ENCODE measurements around the gene SLC6A2.
"Not testable (repeated sequence)": the region's sequence is repeated elsewhere in the genome, so short reads cannot be mapped to it uniquely, and the experiment has no call there.

SLC6A2 gene

DNA sequence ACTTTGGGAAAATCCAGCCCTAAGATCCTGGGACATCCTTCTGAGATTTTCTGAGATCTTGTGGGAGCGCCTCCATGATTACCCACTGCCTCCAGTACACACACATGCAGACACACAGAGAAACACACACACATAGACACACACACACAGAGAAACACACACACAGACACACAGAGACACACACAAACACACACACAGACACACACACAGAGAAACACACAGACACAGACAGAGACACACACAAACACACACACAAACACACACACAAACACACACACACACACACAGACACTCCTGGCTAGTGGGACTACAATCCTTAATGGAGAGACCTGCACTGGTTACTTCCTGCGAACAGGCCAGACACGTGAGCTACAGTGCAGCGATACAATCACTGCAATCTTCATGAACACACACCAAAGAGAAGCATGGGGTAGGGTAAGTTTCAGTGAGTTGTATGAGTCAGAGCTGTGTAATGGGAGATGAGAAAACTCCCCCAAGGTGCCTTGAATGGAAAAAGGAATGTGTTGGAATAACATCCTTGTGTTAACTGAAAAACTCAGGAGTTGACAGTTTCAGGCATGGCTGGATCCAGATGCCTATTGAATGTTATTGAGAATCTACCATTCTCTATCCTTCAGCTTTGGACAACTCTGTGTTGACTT lies 79.5 kb downstream of the SLC6A2 start:
- DNase-seq (ENCODE audit: extremely low read depth, low read depth), result no peak
- TF ChIP-seq, protein P1, sequence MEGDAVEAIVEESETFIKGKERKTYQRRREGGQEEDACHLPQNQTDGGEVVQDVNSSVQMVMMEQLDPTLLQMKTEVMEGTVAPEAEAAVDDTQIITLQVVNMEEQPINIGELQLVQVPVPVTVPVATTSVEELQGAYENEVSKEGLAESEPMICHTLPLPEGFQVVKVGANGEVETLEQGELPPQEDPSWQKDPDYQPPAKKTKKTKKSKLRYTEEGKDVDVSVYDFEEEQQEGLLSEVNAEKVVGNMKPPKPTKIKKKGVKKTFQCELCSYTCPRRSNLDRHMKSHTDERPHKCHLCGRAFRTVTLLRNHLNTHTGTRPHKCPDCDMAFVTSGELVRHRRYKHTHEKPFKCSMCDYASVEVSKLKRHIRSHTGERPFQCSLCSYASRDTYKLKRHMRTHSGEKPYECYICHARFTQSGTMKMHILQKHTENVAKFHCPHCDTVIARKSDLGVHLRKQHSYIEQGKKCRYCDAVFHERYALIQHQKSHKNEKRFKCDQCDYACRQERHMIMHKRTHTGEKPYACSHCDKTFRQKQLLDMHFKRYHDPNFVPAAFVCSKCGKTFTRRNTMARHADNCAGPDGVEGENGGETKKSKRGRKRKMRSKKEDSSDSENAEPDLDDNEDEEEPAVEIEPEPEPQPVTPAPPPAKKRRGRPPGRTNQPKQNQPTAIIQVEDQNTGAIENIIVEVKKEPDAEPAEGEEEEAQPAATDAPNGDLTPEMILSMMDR (IDR thresholded peaks at IDR 0.05; ENCODE audit: low read depth, low read length, missing control alignments), result no peak
- H3K4me3 ChIP-seq (replicated peaks; ENCODE audit: low read depth, low read length), result no peak overlapping the region

DNA sequence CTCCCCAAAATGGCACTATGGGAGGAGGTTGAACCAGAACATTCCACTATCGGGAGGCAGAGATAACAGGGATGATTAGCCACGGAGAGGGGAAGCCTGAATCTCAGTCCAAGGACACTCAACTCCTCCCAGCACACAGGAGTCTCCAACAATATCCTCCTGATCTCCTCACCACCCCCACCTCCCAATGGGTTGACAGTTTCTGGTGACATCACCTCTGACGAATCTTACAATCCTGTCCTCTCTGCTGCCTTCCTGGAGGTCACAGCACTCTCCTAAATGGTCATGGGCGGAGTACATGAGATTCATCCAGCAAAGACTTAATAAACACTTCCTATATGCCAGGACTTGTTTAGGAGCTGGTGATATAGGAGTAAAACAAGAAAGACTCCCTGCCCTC lies 80.9 kb downstream of the SLC6A2 start:
- no peak overlapping the region for H3K4me3 ChIP-seq (replicated peaks; ENCODE audit: low read depth, low read length)
- no peak for DNase-seq (ENCODE audit: extremely low read depth, low read depth)

DNA sequence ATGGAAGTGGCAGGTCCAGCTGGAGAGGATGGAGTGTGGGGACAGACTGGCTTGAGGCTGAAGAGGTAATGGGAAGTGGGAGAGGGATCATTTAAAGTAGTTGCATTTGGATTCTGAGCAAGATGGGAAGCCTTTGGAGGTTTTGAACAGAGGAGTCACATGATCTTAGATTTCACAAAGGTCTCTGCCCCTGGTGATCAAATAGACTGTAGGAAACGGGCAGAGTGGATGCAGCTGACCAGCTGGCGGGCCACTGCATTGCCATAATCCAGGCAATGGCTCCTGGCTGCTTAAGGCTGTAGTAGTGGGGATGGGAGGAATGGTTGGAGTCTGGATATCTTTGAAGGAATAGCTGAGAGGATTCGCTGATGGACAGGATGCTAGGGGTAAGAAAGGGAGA lies 81.5 kb downstream of the SLC6A2 start:
- no peak for DNase-seq (ENCODE audit: extremely low read depth, low read depth)
- H3K4me3 ChIP-seq (replicated peaks; ENCODE audit: low read depth, low read length), result no peak overlapping the region
- TF ChIP-seq, protein P1 (IDR thresholded peaks at IDR 0.05; ENCODE audit: low read depth, low read length, missing control alignments), result no peak

More for the DNA sequence above, 80.9 kb downstream of the SLC6A2 start:
- TF ChIP-seq, protein P1 (IDR thresholded peaks at IDR 0.05; ENCODE audit: low read depth, low read length, missing control alignments), result no peak

DNA sequence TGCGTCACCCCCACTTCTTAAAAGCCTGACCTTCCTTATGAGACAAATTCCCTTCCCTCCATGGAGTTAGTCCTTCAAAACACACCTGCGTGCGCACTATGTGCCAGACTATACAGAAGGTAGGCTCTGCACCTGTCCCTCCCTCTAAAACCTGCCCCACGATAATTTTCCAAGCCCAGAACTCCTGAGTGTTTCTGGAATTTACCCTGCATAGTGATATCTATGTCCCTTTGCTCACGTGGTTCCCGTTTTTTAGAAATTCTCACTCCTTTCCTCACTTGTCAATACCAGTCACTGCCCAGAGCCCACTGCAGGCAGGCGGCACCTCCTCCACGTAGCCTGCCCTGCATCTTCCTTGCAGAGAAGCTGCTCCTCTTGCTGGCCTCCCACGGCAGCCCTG lies 82.2 kb downstream of the SLC6A2 start:
- TF ChIP-seq, protein P1 (IDR thresholded peaks at IDR 0.05; ENCODE audit: low read depth, low read length, missing control alignments), result no peak
- no peak for DNase-seq (ENCODE audit: extremely low read depth, low read depth)
- H3K4me3 ChIP-seq (replicated peaks; ENCODE audit: low read depth, low read length), result no peak overlapping the region

DNA sequence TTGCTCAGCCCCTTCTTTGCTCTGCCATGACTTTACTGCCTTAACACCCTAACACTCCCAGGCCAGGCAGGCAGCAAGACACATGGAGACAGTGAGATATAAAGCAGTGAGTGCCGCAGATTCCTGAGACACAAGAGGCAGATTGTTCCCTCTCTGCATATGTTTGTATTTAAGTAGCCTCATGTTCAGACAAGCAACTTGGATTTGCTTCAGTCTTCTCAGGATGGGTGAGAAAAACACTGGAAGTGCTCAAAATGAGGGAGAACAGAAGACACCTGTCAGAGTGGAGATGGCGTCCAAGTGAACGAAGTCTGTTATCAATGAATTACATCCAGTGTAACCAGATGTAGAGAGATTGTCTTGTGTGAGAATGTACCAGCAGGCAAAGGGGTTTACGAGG lies 90.3 kb downstream of the SLC6A2 start:
- no peak overlapping the region for H3K4me3 ChIP-seq (replicated peaks; ENCODE audit: low read depth, low read length)
- no peak for DNase-seq (ENCODE audit: extremely low read depth, low read depth)
- TF ChIP-seq, protein P1 (IDR thresholded peaks at IDR 0.05; ENCODE audit: low read depth, low read length, missing control alignments), result no peak

DNA sequence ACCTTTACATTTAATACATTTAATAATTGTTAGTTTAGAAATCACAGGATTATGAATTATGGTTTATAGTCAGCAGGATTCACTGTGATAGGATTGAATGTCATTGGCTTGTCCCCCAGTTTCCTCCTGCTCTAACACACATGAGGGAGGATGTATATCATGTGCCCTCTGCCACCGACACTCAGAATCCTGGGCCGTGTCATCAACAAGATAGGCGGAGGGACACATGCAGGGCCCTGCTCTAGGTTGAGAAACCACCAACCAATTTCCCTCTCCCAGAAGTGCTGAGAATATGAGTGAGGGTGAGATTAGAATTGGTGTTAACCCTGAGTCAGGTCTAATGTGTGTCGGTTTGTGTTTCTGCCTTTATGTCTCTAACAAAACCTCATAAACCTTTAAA lies 92.0 kb downstream of the SLC6A2 start:
- H3K4me3 ChIP-seq (replicated peaks; ENCODE audit: low read depth, low read length), result no peak overlapping the region
- no peak for DNase-seq (ENCODE audit: extremely low read depth, low read depth)
- TF ChIP-seq, protein P1 (IDR thresholded peaks at IDR 0.05; ENCODE audit: low read depth, low read length, missing control alignments), result no peak

DNA sequence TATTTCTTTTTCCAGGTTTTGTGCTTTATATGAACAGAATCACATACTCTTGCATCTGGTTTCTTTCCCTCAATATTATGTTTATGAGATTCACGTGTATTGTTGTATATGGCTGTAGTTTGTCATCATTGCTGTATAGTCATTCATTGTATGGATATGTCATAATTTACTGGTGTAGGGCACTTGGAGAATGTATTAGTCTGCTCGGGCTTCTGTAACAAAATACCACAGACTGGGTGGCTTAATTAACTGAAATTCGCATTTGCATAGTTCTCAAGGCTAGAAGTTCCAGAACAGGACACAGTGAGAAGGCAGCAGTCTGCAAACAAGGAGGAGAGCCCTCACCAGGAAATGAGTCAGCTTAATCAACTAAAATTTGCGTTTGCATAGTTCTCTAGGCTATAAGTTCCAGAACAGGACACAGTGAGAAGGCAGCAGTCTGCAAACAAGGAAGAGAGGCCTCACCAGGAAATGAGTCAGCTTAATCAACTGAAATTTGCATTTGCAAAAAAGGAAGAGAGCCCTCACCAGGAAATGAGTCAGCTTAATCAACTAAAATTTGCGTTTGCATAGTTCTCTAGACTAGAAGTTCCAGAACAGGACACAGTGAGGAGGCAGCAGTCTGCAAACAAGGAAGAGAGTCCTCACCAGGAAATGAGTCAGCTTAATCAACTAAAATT lies 96.8 kb downstream of the SLC6A2 start:
- H3K4me3 ChIP-seq (replicated peaks; ENCODE audit: low read depth, low read length); DNase-seq (ENCODE audit: extremely low read depth, low read depth): not testable (repeated sequence)

DNA sequence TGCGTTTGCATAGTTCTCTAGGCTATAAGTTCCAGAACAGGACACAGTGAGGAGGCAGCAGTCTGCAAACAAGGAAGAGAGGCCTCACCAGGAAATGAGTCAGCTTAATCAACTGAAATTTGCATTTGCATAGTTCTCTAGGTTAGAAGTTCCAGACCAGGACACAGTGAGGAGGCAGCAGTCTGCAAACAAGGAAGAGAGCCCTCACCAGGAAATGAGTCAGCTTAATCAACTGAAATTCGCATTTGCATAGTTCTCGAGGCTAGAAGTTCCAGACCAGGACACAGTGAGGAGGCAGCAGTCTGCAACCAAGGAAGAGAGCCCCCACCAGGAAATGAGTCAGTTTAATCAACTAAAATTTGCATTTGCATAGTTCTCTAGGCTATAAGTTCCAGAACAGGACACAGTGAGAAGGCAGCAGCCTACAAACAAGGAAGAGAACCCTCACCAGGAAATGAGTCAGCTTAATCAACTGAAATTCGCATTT lies 97.4 kb downstream of the SLC6A2 start:
- not testable (repeated sequence) for DNase-seq (ENCODE audit: extremely low read depth, low read depth); H3K4me3 ChIP-seq (replicated peaks; ENCODE audit: low read depth, low read length)

Measured in HFF-Myc (cell line).